GM19238 (cell line): Measurements from ENCODE around the gene PVALEF.
"Not testable (repeated sequence)": the region's sequence is repeated elsewhere in the genome, so short reads cannot be mapped to it uniquely, and the experiment has no call there.

Experiments used
- DNase-seq: peaks from one replicate; pipeline ENCODE4 v3.0.0; 2011; ENCODE audit warnings: low spot score; ENCODE audit not compliant: insufficient read length

Gene PVALEF

GRCh38 chr17:81212365-81212764, 47.1 kb downstream of the PVALEF start:
- DNase-seq = no peak

GRCh38 chr17:81213978-81214377, 48.7 kb downstream of the PVALEF start:
- DNase-seq = no peak

- no peak for DNase-seq
These were observed 52.2 kb downstream of the PVALEF start for GRCh38 chr17:81217491-81217890.

- DNase-seq = no peak
These were observed 53.2 kb downstream of the PVALEF start for GRCh38 chr17:81218459-81218858.

GRCh38 chr17:81218991-81219390, 53.7 kb downstream of the PVALEF start:
- no peak for DNase-seq

GRCh38 chr17:81219476-81220180, 54.3 kb downstream of the PVALEF start:
- no peak for DNase-seq

- no peak for DNase-seq
These were observed 56.1 kb downstream of the PVALEF start for GRCh38 chr17:81221371-81221841.

GRCh38 chr17:81221842-81222619, 56.7 kb downstream of the PVALEF start:
- DNase-seq = no peak

- DNase-seq = no peak
These were observed 57.3 kb downstream of the PVALEF start for GRCh38 chr17:81222620-81222905.

- peak; percentile 100 for DNase-seq
These were observed 57.8 kb downstream of the PVALEF start, which contains the start of gene CEP131 for GRCh38 chr17:81222906-81223761. TSS of gene CEP131 (minus strand) at chr17:81222965. CDS start at chr17:81220056, 2,909 bp downstream.

GRCh38 chr17:81223762-81224130, 58.4 kb downstream of the PVALEF start:
- no peak for DNase-seq

GRCh38 chr17:81227630-81228029, 62.3 kb downstream of the PVALEF start:
- DNase-seq = not testable (repeated sequence)

GRCh38 chr17:81228420-81228819, 63.1 kb downstream of the PVALEF start:
- peak; percentile 60 for DNase-seq

GRCh38 chr17:81228834-81229665, 63.7 kb downstream of the PVALEF start:
- no peak for DNase-seq

GRCh38 chr17:81229666-81229920, 64.3 kb downstream of the PVALEF start:
- DNase-seq = no peak

- DNase-seq = no peak
These were observed 64.9 kb downstream of the PVALEF start for GRCh38 chr17:81230043-81230820.

GRCh38 chr17:81231121-81231645, 65.9 kb downstream of the PVALEF start:
- no peak for DNase-seq

GRCh38 chr17:81231766-81232581, 66.7 kb downstream of the PVALEF start:
- no peak for DNase-seq
